Heart right ventricle (tissue), 16 donors: ENCODE data around the gene TRIM52. TPM values are rescaled to one million over a fixed set of nuclear protein-coding genes. Genes with fewer than 3 reads are reported as not detected.
"Not testable (repeated sequence)": the region's sequence is repeated elsewhere in the genome, so short reads cannot be mapped to it uniquely, and the experiment has no call there.

Experiments used
- ATAC-seq, 8 donors: fragments of 200-7000 bp; cut with Tn5 transposase; one replicate each; pipeline ENCODE4 v1.9.1; 2020; ENCODE audit warnings: mild to moderate bottlenecking in 8 of 8, moderate library complexity in 8 of 8, moderate number of reproducible peaks in 1 of 8
- DNase-seq, 2 donors: peaks; one replicate each; pipeline ENCODE4 v3.0.0-alpha.2; 2020
- H3K27ac ChIP-seq, 10 donors: fragments of 200-600 bp; sonication (generic) in 2 of 10; one replicate each; pipeline versions ENCODE4 v1.5.0 to v1.8.0; 2020 to 2022; ENCODE audit warnings: mild to moderate bottlenecking in 3 of 10
- H3K27me3 ChIP-seq, 7 donors: fragments of 200-600 bp; one replicate each; pipeline ENCODE4 v1.8.0; 2021 to 2022; ENCODE audit warnings: mild to moderate bottlenecking in 2 of 7
- H3K36me3 ChIP-seq, 9 donors: fragments of 200-600 bp; sonication (generic) in 1 of 9; one replicate each; pipeline versions ENCODE4 v1.5.0 to v1.8.0; 2020 to 2022; ENCODE audit warnings: mild to moderate bottlenecking in 2 of 9
- H3K4me1 ChIP-seq, 9 donors: fragments of 200-600 bp; sonication (generic) in 1 of 9; one replicate each; pipeline versions ENCODE4 v1.5.0 to v1.8.0; 2020 to 2022; ENCODE audit warnings: mild to moderate bottlenecking in 4 of 9
- H3K4me3 ChIP-seq, 10 donors: fragments of 200-600 bp; sonication (generic) in 2 of 10; one replicate each; pipeline versions ENCODE4 v1.5.0 to v1.8.0; 2020 to 2022; ENCODE audit warnings: mild to moderate bottlenecking in 7 of 10, moderate library complexity in 2 of 10
- H3K9me3 ChIP-seq, 11 donors: fragments of 200-600 bp in 10 of 11; sonication (generic) in 2 of 11; one replicate each; pipeline versions ENCODE4 v1.5.0 to v1.8.0; 2013 to 2022; ENCODE audit warnings: mild to moderate bottlenecking in 2 of 11, control low read depth in 1 of 11, moderate library complexity in 1 of 11
- WGBS, 2 donors: extraction: QIAGEN DNeasy Blood & Tissue Kit; methylation state at CpG; one replicate each; pipeline ENCODE4 v1.1.7; 2013; ENCODE audit warnings: inconsistent platforms in 1 of 2; 5-methylcytosine and 5-hydroxymethylcytosine counted together
- intact Hi-C, 10 donors: fragments of 100-400 bp; cut with DNase I; formaldehyde crosslinking; loops; one replicate each; pipeline versions ENCODE4 v1.11.1 to v1.14.2; 2022
- polyA plus RNA-seq, 2 donors: library from polyadenylated mRNA; stranded (reverse); fragments of 200-250 nt; gene quantifications; one replicate each; pipeline ENCODE4 v1.2.3, GENCODE V29; 2013
- total RNA-seq, 10 donors: library from RNA; stranded (reverse); fragmentation: NEBNext Ultra II Directional in 3 of 10; extraction: Animal tissue kit (Norgen Biotek cat#: 25700) in 3 of 10; gene quantifications; one replicate each; pipeline versions ENCODE4 v1.2.1 to v1.2.4, GENCODE V29; 2021 to 2023
- TF ChIP-seq, protein P1 (sequence below), 9 donors: fragments of 200-600 bp; sonication (generic) in 2 of 9; IDR thresholded peaks; one replicate each; pipeline versions ENCODE4 v1.5.0 to v1.8.0; 2021 to 2022; ENCODE audit warnings: antibody characterized with exemption in 9 of 9, mild to moderate bottlenecking in 5 of 9, moderate library complexity in 1 of 9
- donor health status: Arrhythmogenic right ventricular cardiomyopathy.
- donor health status: ischemic (EF 13 %, LVEDD 7.1; RV severe dilation, severe dysfunction).
- donor health status: healthy with polysubstance abuse.
- donor health status: DM: no; HTN: yes; CAD: no.
- donor health status: DM: no; HTN: no; CAD: no.
- donor health status: ischemic (EF 25% LVEDD 6.9; RV normal size, moderate dysfunction).
- donor health status: ischemic (EF 25% LVEDD 5.7; RV mildly dilated, moderate dysfunction).
- donor health status: healthy.
- donor health status: DM: yes; HTN: yes; CAD: no.
- donor health status: Ischemic cardiomyopathy.
- donor health status: ischemic (EF 35%, LVEDD 5.7; RV mildly dilated, moderate dysfunction).
- donor health status: nonischemic (EF 11% LVEDD 7.7; RV severe dilation, severe dysfunction).
- donor health status: DM: yes; HTN: yes; CAD: no.
- donor health status: PGD.
- donor health status: ischemic (EF 29% LVEDD 5.4; RV normal size, mild dysfunction).
- donor health status: nonischemic (EF 23%, LVEDD 6.1; RV moderate dilation, normal function).

Gene TRIM52
- total and polyA plus RNA-seq, 12 donors = 4.1 to 27.1 (median 7.5) TPM

DNA sequence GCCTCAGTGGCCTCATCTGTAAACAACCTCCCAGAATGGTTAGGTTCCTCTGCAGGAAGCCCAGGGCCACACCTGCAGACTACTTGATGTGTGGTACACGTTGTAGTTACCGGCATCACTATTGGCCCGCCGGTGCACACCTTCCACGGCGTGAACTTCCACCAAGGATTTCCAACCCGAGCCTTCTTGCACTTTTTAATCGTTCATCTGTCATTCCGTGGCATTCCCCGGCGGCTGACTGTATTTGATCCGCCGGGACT lies 43.2 kb downstream of the TRIM52 start:
- DNase-seq (no peak), ATAC-seq (peak in 4 of 8 donors; percentile 2 to 7 (median 3))
- peak overlapping the region; percentile 0 to 69 (median 57) for H3K4me3 ChIP-seq
- intact Hi-C loops = loop anchor here in 2 of 10 donors (1.0 kb wide), 3 partner anchors 10 to 29 kb away; no protein-coding TSS in a partner anchor
- peak overlapping the region; percentile 17 to 82 (median 68) for H3K27ac ChIP-seq
- H3K36me3 ChIP-seq = no peaks in the 10 kb centered on the region
- H3K4me1 ChIP-seq = peaks cover 0 to 45% (median 22%) of the 10 kb centered on the region in 9 donors
- 2 to 4% methylated on average over 13 of the region's 13 CpGs for WGBS, 2 donors
- TF ChIP-seq, protein P1, sequence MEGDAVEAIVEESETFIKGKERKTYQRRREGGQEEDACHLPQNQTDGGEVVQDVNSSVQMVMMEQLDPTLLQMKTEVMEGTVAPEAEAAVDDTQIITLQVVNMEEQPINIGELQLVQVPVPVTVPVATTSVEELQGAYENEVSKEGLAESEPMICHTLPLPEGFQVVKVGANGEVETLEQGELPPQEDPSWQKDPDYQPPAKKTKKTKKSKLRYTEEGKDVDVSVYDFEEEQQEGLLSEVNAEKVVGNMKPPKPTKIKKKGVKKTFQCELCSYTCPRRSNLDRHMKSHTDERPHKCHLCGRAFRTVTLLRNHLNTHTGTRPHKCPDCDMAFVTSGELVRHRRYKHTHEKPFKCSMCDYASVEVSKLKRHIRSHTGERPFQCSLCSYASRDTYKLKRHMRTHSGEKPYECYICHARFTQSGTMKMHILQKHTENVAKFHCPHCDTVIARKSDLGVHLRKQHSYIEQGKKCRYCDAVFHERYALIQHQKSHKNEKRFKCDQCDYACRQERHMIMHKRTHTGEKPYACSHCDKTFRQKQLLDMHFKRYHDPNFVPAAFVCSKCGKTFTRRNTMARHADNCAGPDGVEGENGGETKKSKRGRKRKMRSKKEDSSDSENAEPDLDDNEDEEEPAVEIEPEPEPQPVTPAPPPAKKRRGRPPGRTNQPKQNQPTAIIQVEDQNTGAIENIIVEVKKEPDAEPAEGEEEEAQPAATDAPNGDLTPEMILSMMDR (IDR thresholded peaks at IDR 0.05) = no peak
- H3K27me3 ChIP-seq = peaks cover 0 to 7% (median 0%) of the 10 kb centered on the region in 7 donors
- H3K9me3 ChIP-seq = no peaks in the 10 kb centered on the region

DNA sequence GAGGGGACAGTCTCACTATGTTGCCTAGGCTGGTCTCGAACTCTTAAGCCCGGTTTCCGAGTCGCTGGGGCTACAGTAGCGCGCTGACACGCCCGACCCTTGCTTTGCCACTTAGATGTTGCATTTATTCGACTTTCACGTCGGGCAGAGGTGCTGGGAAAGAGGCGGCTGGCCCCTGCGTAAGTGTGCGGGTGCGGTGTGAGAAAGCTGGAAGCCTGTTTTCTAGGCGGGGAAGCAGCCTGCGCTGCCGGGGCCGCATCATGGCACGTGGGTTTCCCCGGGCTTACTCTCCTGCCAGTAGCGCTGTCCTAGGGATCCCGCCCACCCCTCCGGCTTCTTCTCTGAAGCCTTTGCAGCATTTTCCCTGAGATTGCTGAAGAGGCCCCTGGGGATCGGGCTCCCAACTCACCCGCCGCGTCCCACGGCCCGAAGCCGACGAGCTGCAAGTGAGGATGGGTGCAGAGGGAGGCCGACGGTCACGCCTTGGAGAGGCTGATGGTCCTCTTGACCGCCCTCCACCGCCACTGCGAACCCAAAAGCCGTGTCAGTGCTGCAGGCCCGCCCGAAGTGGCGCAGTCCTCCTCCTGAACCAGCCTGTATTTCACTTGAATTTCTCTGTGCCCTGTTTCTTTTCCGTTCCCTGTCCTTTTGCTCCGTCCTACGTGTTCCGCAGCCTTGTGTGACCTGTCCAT lies 43.7 kb downstream of the TRIM52 start:
- intact Hi-C loops = loop anchor here in 1 of 10 donors (1.0 kb wide), 1 partner anchor 10 kb away; no protein-coding TSS in a partner anchor
- TF ChIP-seq, protein P1 (IDR thresholded peaks at IDR 0.05) = peak in 2 of 9 donors; percentile 12 to 13
- peak; percentile 44 to 52 for DNase-seq
- WGBS, 2 donors = 0 to 1% methylated on average over 46 of the region's 46 CpGs
- Histone ChIP-seq H3K4me3 (peak overlapping the region; percentile 0 to 69 (median 57)), H3K27me3 (peaks cover 0 to 7% (median 0%) of the 10 kb centered on the region in 7 donors), H3K9me3 (no peaks in the 10 kb centered on the region), H3K36me3 (no peaks in the 10 kb centered on the region), H3K4me1 (peaks cover 0 to 40% (median 26%) of the 10 kb centered on the region in 9 donors), H3K27ac (peak overlapping the region; percentile 17 to 82 (median 68))
- peak; percentile 18 to 52 (median 40) for ATAC-seq

DNA sequence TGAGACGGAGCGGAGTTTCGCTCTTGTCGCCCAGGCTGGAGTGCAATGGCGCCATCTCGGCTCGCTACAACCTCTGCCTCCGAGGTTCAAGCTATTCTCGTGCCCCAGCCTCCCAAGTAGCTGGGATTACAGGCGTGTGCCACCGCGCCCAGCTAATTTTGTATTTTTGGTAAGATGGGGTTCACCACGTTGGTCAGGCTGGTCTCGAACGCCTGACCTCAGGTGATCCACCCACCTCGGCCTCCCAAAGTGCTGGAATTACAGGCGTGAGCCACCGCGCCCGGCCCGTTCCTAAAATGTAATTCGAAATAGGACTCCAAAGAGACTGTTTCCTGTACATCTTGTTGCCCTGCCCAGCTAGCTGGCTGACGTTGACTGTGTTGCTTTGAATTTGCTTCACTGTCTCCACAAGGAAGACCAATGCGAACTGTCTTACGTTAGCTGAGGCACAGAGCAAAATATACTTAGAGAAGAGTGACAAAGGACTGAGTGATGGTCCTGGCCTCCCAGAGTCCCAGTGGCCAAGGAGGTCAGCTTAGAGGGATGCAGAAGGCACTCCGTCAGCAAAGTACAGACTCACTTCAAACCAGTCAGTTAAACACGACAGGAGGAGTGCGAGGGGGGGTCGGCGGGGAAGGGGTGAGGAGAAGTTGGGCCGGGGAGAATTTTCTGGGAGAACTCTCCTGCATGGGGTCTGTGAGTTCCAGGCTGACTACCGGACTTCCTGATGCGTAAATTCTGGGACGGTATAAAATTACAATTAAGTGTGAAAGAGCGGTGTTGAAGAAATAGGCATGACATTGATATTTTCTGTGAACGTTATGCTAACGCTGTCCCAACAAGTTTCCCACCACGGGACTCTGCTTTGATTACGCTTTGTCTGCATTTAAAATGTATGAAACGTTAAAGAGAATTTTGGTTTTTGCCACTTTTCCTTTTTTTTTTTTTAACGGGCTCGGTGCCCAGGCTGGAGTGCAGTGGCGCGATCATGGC lies 44.6 kb downstream of the TRIM52 start:
- Histone ChIP-seq H3K4me1 (peaks cover 0 to 44% (median 30%) of the 10 kb centered on the region in 9 donors), H3K36me3 (no peaks in the 10 kb centered on the region), H3K27ac (peak overlapping the region in 7 of 10 donors; percentile 6 to 72 (median 63)), H3K4me3 (peak overlapping the region in 9 of 10 donors; percentile 39 to 69 (median 58)), H3K9me3 (no peaks in the 10 kb centered on the region), H3K27me3 (peaks cover 0 to 7% (median 0%) of the 10 kb centered on the region in 7 donors)
- TF ChIP-seq, protein P1 (IDR thresholded peaks at IDR 0.05) = no peak
- intact Hi-C loops = no loop called here
- WGBS, 2 donors = 17 to 34% methylated on average over 44 of the region's 44 CpGs
- no peak for DNase-seq
- no peak for ATAC-seq

DNA sequence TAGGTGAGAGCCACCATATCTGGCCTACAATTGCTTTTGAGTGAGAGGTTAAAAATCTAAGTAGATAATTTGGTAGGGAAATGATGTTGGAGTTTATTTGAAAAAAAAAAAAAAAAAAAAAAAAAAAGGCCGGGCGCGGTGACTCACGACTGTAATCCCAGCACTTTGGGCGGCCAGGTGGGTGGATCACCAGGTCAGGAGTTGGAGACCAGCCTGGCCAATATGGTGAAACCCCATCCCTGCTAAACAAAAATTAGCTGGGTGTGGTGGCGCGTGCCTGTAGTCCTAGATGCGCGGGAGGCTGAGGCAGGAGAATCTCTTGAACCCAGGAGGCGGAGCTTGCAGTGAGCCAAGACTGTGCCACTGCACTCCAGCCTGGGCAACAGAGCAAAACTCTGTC lies 46.7 kb downstream of the TRIM52 start:
- H3K9me3 ChIP-seq, H3K36me3 ChIP-seq, H3K4me3 ChIP-seq, H3K27ac ChIP-seq, ATAC-seq, H3K27me3 ChIP-seq, DNase-seq, intact Hi-C loops: not testable (repeated sequence)
- WGBS, 2 donors = 82 to 94% methylated on average over 10 of the region's 10 CpGs
- peaks cover 0 to 47% (median 30%) of the 10 kb centered on the region in 9 donors for H3K4me1 ChIP-seq
